MCF 10A (cell line): ENCODE data around the gene CAMTA1. TPM values are rescaled to one million over a fixed set of nuclear protein-coding genes. Genes with fewer than 3 reads are reported as not detected.
"Not testable (repeated sequence)": the region's sequence is repeated elsewhere in the genome, so short reads cannot be mapped to it uniquely, and the experiment has no call there.

Source experiments
- BruUV-seq: library from RNA; stranded (reverse); fragments of 400-500 nt; replicated peaks from 2 replicates; lab custom pipeline; 2021; lab: Mats Ljungman, UMichigan
- CTCF ChIA-PET: fragments of 300-600 bp; sonication (Branson Sonifier 250); formaldehyde crosslinking; extraction: SDS; loops from one replicate; lab custom pipeline; 2021; ENCODE audit warnings: antibody characterized with exemption, inconsistent platforms; lab: Yijun Ruan, JAX
- POLR2A ChIA-PET: fragments of 300-600, 350-650 bp; sonication (Branson Sonifier 250); formaldehyde crosslinking; extraction: SDS; loops from one replicate; lab custom pipeline; 2020; ENCODE audit warnings: antibody characterized with exemption, inconsistent platforms; lab: Yijun Ruan, JAX
- DNase-seq: peaks from one replicate; pipeline ENCODE4 v3.0.0-alpha.2; 2018; ENCODE audit not compliant: unreplicated experiment
- H3K27ac Mint-ChIP-seq: one replicate; pipeline ENCODE4 v1.8.0; 2022; ENCODE audit warnings: mild to moderate bottlenecking, low read depth, mixed read lengths; ENCODE audit not compliant: unreplicated experiment
- H3K27me3 Mint-ChIP-seq: one replicate; pipeline ENCODE4 v1.8.0; 2022; ENCODE audit warnings: mixed read lengths; ENCODE audit not compliant: insufficient read depth, unreplicated experiment
- H3K36me3 Mint-ChIP-seq: one replicate; pipeline ENCODE4 v1.8.0; 2022; ENCODE audit warnings: mild to moderate bottlenecking, moderate library complexity, mixed read lengths; ENCODE audit not compliant: insufficient read depth, unreplicated experiment
- H3K4me1 Mint-ChIP-seq: one replicate; pipeline ENCODE4 v1.8.0; 2022; ENCODE audit warnings: mixed read lengths; ENCODE audit not compliant: insufficient read depth, unreplicated experiment
- H3K4me3 Mint-ChIP-seq: one replicate; pipeline ENCODE4 v1.8.0; 2022; ENCODE audit warnings: mild to moderate bottlenecking, moderate library complexity, mixed read lengths; ENCODE audit not compliant: unreplicated experiment
- H3K9me3 Mint-ChIP-seq: one replicate; pipeline ENCODE4 v1.8.0; 2022; ENCODE audit warnings: mixed read lengths; ENCODE audit not compliant: unreplicated experiment
- CTCF ChIP-seq: fragments of 200-600 bp; IDR thresholded peaks from one replicate; pipeline ENCODE4 v1.8.0; 2022; ENCODE audit warnings: antibody characterized with exemption, mild to moderate bottlenecking; ENCODE audit not compliant: unreplicated experiment
- intact Hi-C: fragments of 100-400 bp; cut with micrococcal nuclease; formaldehyde crosslinking; loops from 2 replicates; pipeline ENCODE4 v1.14.1; 2022
- total RNA-seq: library from RNA; stranded (reverse); gene quantifications from 2 replicates; pipeline ENCODE4 v1.2.3, GENCODE V29; 2022

CAMTA1 gene
- total RNA-seq, 1 experiment from 2014 or later, result 74.1 TPM

GRCh38 chr1:7687411-7687810 is 902.2 kb downstream of the CAMTA1 start:
- no peak for TF ChIP-seq CTCF
- POLR2A ChIA-PET, result no interaction called here

GRCh38 chr1:7688659-7689058 is 903.4 kb downstream of the CAMTA1 start:
- Mint-ChIP-seq H3K9me3 (peaks cover 11% of the 10 kb centered on the region), H3K27ac (no peak overlapping the region), H3K36me3 (no peaks in the 10 kb centered on the region), H3K27me3 (peaks cover 32% of the 10 kb centered on the region), H3K4me3 (no peak overlapping the region), H3K4me1 (no peaks in the 10 kb centered on the region)
- intact Hi-C loops, result no loop called here
- DNase-seq, result no peak
- CTCF ChIA-PET, result interaction anchor here (0.8 to 2.7 kb wide), 3 partner anchors 20 to 215 kb away, joined by 3 to 32 read pairs (median 4); no protein-coding TSS in a partner anchor
- no TSS peak for BruUV-seq
- POLR2A ChIA-PET, result no interaction called here
- no peak for TF ChIP-seq CTCF

More at GRCh38 chr1:7687411-7687810, 902.2 kb downstream of the CAMTA1 start:
- DNase-seq, result no peak
- Mint-ChIP-seq H3K4me1 (no peaks in the 10 kb centered on the region), H3K9me3 (peaks cover 11% of the 10 kb centered on the region), H3K27me3 (peaks cover 32% of the 10 kb centered on the region), H3K36me3 (no peaks in the 10 kb centered on the region), H3K27ac (no peak overlapping the region), H3K4me3 (no peak overlapping the region)
- intact Hi-C loops, result no loop called here
- BruUV-seq, result no TSS peak
- CTCF ChIA-PET, result interaction anchor here (0.6 to 1.5 kb wide), 2 partner anchors 15 to 18 kb away, joined by 3 to 6 read pairs; no protein-coding TSS in a partner anchor

- BruUV-seq, DNase-seq, H3K27ac Mint-ChIP-seq, POLR2A ChIA-PET, intact Hi-C loops, H3K36me3 Mint-ChIP-seq, H3K4me1 Mint-ChIP-seq, H3K4me3 Mint-ChIP-seq: not testable (repeated sequence)
- CTCF ChIA-PET, result interaction anchor here (0.6 to 2.7 kb wide), 5 partner anchors 20 to 418 kb away, joined by 3 to 32 read pairs (median 3); no protein-coding TSS in a partner anchor
- H3K27me3 Mint-ChIP-seq, result peaks cover 32% of the 10 kb centered on the region
- peaks cover 11% of the 10 kb centered on the region for H3K9me3 Mint-ChIP-seq
Observed at GRCh38 chr1:7689307-7689706, 904.1 kb downstream of the CAMTA1 start.

GRCh38 chr1:7690076-7690475 is 904.8 kb downstream of the CAMTA1 start:
- no TSS peak for BruUV-seq
- no peak for DNase-seq
- intact Hi-C loops, result no loop called here
- no peak overlapping the region for H3K27ac Mint-ChIP-seq
- ChIA-PET CTCF (interaction anchor here (0.6 to 2.7 kb wide), 2 partner anchors 21 to 300 kb away, joined by 3 to 32 read pairs; no protein-coding TSS in a partner anchor), POLR2A (no interaction called here)
- no peaks in the 10 kb centered on the region for H3K36me3 Mint-ChIP-seq
- peaks cover 11% of the 10 kb centered on the region for H3K9me3 Mint-ChIP-seq
- no peak for TF ChIP-seq CTCF
- H3K27me3 Mint-ChIP-seq, result peaks cover 25% of the 10 kb centered on the region
- no peaks in the 10 kb centered on the region for H3K4me1 Mint-ChIP-seq
- H3K4me3 Mint-ChIP-seq, result no peak overlapping the region
